Activated CD4-positive, alpha-beta T cell treated with anti-CD3 and anti-CD28 coated beads, Interleukin-2, amount 10 ng/mL, durations not matched to agents 7 days and 5 days (primary cell): ENCODE data around the gene CACNA2D3. TPM values are rescaled to one million over a fixed set of nuclear protein-coding genes. Genes with fewer than 3 reads are reported as not detected.

Source experiments
- CTCF ChIA-PET: fragments of 350-600 bp; sonication (Branson Sonifier 250); formaldehyde crosslinking; loops from one replicate; lab custom pipeline; 2021; ENCODE audit warnings: antibody characterized with exemption; lab: Charles Lee
- POLR2A ChIA-PET: fragments of 350-600 bp; sonication (Branson Sonifier 250); formaldehyde crosslinking; loops from one replicate; lab custom pipeline; 2021; ENCODE audit warnings: antibody characterized with exemption; lab: Charles Lee
- DNase-seq: peaks from one replicate; pipeline ENCODE4 v3.0.0-alpha.2; 2020
- H3K27ac Mint-ChIP-seq: one replicate; pipeline ENCODE4 v1.8.0; 2021; ENCODE audit warnings: mild to moderate bottlenecking, moderate library complexity, mixed read lengths
- H3K27me3 Mint-ChIP-seq: one replicate; pipeline ENCODE4 v1.8.0; 2021; ENCODE audit warnings: mixed read lengths
- H3K36me3 Mint-ChIP-seq: one replicate; pipeline ENCODE4 v1.8.0; 2021; ENCODE audit warnings: low read depth, mixed read lengths
- H3K4me1 Mint-ChIP-seq: one replicate; pipeline ENCODE4 v1.8.0; 2021; ENCODE audit warnings: mixed read lengths
- H3K4me3 Mint-ChIP-seq: one replicate; pipeline ENCODE4 v1.8.0; 2021; ENCODE audit warnings: mild to moderate bottlenecking, moderate library complexity, mixed read lengths
- H3K9me3 Mint-ChIP-seq: one replicate; pipeline ENCODE4 v1.8.0; 2021; ENCODE audit warnings: mixed read lengths
- total RNA-seq, 2 experiments: library from RNA; stranded (reverse); gene quantifications; one replicate each; pipeline ENCODE4 v1.2.3, GENCODE V29; 2021

The CACNA2D3 gene
- total RNA-seq, 2 experiments from 2014 or later = not detected

DNA sequence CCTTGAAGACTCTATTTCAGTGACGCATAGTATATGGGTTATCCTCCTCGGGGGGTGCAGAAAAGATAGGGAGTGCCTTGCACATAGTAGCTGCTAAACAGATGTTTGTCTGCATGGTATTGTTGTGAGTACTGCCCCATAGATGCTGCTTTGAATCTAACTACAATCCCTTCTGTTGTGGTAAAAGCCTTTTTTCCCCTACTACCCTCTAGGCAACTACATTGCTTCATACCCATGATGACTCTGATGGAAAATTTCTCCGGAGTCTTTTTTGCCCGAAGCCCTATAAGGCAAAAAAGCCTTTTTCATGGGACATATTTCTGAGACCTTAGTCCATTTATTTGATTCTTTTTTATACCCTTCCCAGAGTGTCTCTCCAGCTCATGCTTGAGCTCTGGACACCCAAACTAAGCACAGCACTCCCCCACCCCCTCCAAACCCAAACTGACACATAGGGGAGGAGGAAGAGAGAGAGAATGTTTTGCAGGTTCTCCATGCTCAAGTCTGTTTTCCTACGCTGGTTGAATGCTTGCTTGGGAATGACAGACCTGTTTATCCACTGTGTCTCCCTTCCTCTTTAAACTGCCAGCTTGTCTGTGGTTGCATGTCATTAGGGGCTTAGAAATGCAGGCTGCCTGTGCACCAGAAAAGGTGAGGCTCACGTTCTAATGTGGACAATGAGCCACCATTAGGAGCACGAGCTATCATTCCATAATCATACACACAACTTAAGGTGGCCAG is 752.6 kb downstream of the CACNA2D3 start:
- ChIA-PET POLR2A (no interaction called here), CTCF (no interaction called here)
- no peak overlapping the region for H3K4me3 Mint-ChIP-seq
- H3K27me3 Mint-ChIP-seq = no peaks in the 10 kb centered on the region
- H3K27ac Mint-ChIP-seq = no peak overlapping the region
- DNase-seq = no peak
- no peaks in the 10 kb centered on the region for H3K4me1 Mint-ChIP-seq
- H3K36me3 Mint-ChIP-seq = no peaks in the 10 kb centered on the region
- H3K9me3 Mint-ChIP-seq = no peaks in the 10 kb centered on the region

DNA sequence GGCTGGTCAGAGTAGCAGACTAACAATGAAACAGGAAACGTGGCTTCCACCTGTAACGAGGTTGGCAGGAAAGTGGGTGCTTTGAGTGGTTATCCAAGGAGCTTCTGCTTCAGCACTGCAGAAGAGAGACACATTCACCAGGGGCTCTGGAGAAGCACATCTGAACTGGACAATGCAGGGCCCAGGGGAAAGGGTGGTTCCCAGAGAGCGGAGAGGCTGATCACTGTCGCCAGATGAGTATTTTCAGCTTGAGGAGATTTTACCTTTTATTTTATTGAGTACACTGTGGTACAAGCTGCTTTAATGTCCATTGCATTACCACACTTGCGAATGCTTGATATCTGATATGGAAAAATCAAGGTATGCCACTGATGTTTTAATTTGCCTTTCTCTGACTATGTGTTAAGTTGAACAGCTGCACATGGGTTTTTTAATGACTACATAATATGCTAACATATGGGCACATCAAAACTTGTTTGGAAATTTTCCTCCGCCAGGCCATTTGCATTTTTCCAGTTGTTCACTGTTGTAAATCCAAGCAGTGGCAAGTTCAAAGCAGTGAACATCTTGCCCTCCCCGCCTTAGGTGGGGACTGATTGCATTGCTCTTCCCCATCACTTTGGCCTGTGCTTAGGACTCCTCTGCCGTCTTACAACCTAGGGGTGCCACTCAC is 753.4 kb downstream of the CACNA2D3 start:
- DNase-seq = no peak
- Mint-ChIP-seq H3K4me3 (no peak overlapping the region), H3K27me3 (no peaks in the 10 kb centered on the region), H3K4me1 (no peaks in the 10 kb centered on the region), H3K27ac (no peak overlapping the region), H3K36me3 (no peaks in the 10 kb centered on the region), H3K9me3 (no peaks in the 10 kb centered on the region)
- ChIA-PET POLR2A (no interaction called here), CTCF (no interaction called here)

DNA sequence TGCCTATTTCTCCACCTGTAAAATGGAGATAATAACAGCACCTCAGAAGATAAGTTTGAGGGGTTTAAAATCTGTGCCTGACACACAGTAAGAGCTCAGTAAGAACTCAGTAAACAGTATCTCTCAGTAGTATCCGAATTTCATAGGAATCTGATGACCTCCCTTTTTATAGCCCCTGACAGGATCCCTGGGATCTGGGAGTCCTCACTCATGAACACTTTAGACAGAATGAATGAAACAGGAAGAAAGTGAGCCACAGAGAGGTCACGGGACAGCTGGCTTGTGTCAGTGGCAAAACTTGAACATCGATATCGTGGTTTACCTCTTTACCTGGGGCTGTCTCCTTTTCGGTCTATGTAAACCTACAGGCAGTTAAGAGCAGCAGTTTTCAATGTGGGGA is 754.3 kb downstream of the CACNA2D3 start:
- Mint-ChIP-seq H3K9me3 (no peaks in the 10 kb centered on the region), H3K36me3 (no peaks in the 10 kb centered on the region), H3K4me1 (no peaks in the 10 kb centered on the region), H3K27me3 (no peaks in the 10 kb centered on the region), H3K4me3 (no peak overlapping the region), H3K27ac (no peak overlapping the region)
- CTCF ChIA-PET = interaction anchor here (1.3 kb wide), 1 partner anchor 19 kb away, joined by 3 read pairs; no protein-coding TSS in a partner anchor
- POLR2A ChIA-PET = no interaction called here
- DNase-seq = no peak

DNA sequence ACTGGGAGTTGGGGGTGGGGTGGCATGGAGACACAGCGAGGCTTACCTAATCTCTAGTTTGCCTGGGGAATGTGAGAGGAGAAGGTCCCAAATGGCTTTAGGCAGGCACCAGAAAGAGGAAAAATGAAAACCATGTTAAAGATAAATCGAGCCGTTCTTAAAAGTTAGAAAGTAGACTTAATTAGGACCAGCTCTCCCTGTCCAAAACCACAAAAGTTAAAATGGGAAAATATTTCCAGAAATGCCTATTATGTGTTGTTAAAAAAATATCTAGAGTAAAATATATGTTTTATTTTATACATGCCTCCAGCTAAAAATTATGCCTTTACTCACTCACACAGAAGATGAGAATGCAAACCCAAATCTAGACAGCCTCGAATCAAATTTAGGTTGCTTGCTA is 755.4 kb downstream of the CACNA2D3 start:
- no peaks in the 10 kb centered on the region for H3K9me3 Mint-ChIP-seq
- DNase-seq = no peak
- H3K4me3 Mint-ChIP-seq = no peak overlapping the region
- POLR2A ChIA-PET = no interaction called here
- H3K36me3 Mint-ChIP-seq = no peaks in the 10 kb centered on the region
- H3K27me3 Mint-ChIP-seq = no peaks in the 10 kb centered on the region
- H3K4me1 Mint-ChIP-seq = no peaks in the 10 kb centered on the region
- CTCF ChIA-PET = interaction anchor here (1.3 to 1.5 kb wide), 2 partner anchors 20 to 23 kb away, joined by 3 to 5 read pairs; no protein-coding TSS in a partner anchor
- H3K27ac Mint-ChIP-seq = no peak overlapping the region

DNA sequence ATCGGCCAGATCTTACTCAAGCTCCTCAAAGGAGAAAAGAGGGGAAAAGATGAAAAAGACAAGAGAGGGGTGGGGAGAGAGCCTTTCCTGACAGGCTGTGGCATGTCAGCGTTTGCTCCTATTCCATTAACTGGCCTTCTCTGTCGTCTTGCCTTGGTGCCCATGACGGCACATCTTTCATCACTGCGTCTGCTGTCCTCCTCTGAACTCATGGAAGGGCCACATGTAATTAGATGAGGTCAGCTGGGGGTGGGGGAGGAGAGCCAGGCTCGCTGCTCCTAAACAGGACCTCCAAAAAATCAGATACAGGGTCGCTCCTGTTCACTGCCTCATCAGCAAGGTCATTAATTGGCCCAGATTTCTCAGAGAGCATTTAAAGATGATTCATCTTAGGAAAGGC is 755.8 kb downstream of the CACNA2D3 start:
- Mint-ChIP-seq H3K4me3 (no peak overlapping the region), H3K36me3 (no peaks in the 10 kb centered on the region), H3K27ac (no peak overlapping the region), H3K9me3 (no peaks in the 10 kb centered on the region), H3K4me1 (no peaks in the 10 kb centered on the region), H3K27me3 (peaks cover under 1% of the 10 kb centered on the region)
- CTCF ChIA-PET = interaction anchor here (1.5 kb wide), 1 partner anchor 24 kb away, joined by 5 read pairs; no protein-coding TSS in a partner anchor
- POLR2A ChIA-PET = no interaction called here
- no peak for DNase-seq

DNA sequence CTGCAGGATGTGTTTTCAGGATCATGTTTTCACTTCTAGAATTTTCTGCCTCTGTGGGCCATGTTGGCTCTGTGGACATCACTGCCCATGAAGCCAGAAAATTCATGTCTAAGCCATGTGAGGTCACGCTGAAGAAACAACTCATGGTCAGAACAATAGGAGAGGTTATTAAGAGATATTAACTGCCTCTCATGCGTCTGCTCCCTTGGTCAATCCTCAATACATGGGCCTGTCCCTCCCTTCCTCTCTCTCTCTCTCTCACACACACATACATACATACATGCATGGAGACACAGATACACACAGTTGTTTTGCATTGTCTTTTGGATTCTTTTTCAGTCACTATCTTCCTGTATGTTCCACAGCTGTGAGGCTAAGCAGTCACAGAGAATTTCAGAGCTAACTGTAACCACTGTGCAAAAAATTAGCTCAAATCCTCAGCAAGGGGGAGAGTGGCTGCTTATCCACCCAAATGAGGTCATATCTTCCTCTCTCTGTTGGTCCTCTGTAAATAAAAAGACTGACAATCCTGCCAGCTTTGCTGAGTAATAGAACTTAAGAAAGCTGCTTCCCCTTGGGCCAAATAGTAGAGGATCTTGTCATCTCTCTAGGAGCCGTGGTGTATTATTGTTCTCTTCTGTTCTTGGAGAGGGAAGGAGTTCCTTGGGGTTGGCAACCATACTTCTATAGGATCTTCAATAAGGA is 759.9 kb downstream of the CACNA2D3 start:
- H3K27me3 Mint-ChIP-seq = peaks cover 2% of the 10 kb centered on the region
- no peak overlapping the region for H3K27ac Mint-ChIP-seq
- H3K4me1 Mint-ChIP-seq = no peaks in the 10 kb centered on the region

DNA sequence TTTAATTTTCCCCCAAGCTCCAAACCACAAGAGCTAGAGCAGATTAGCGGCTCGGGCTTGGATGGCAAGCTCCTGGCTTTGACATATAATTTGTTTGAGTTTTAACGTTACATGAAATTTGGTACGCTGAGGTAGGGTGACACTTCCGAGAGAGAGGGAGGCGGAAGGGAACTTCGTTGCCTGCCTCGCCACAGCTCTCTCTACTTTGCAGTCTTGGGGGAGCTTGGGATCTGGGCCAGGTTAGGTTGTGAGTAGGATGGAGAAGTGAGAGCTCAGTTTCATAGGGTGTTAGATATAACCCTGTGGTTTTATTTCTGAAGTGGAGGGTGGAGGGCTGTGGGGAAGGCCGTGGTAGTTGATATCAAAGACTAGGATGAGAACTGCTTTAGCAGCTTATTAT is 765.8 kb downstream of the CACNA2D3 start:
- no peak overlapping the region for H3K27ac Mint-ChIP-seq
- H3K4me1 Mint-ChIP-seq = no peaks in the 10 kb centered on the region
- H3K9me3 Mint-ChIP-seq = no peaks in the 10 kb centered on the region
- no peak overlapping the region for H3K4me3 Mint-ChIP-seq
- H3K36me3 Mint-ChIP-seq = no peaks in the 10 kb centered on the region
- POLR2A ChIA-PET = no interaction called here
- peaks cover 1% of the 10 kb centered on the region for H3K27me3 Mint-ChIP-seq
- DNase-seq = no peak
- CTCF ChIA-PET = interaction anchor here (0.6 kb wide), 1 partner anchor 328 kb away, joined by 3 read pairs; no protein-coding TSS in a partner anchor

More for the DNA sequence above, 759.9 kb downstream of the CACNA2D3 start:
- H3K36me3 Mint-ChIP-seq = no peaks in the 10 kb centered on the region
- H3K9me3 Mint-ChIP-seq = no peaks in the 10 kb centered on the region
- CTCF ChIA-PET = no interaction called here
- POLR2A ChIA-PET = no interaction called here
- no peak overlapping the region for H3K4me3 Mint-ChIP-seq
- DNase-seq = no peak

DNA sequence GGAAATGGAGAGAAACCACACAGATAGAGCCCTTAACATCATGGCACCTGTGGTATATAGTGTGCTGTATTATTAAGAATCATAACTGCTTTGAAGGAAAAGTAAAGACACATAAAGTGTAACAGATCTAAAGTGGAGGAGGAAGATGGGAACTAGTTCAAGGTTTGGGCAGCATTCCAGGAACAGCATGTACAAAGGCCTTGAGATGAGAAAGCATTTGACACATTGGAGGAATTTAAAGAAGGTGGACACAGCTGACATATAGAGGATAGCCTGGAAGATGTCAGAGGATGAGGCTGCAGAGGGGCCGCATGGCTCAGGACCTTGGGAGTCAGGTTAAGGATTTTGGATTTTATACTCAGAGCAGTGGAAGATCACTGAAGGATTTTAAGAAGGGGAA is 766.5 kb downstream of the CACNA2D3 start:
- DNase-seq = no peak
- Mint-ChIP-seq H3K36me3 (no peaks in the 10 kb centered on the region), H3K9me3 (no peaks in the 10 kb centered on the region), H3K4me3 (no peak overlapping the region), H3K4me1 (no peaks in the 10 kb centered on the region), H3K27ac (no peak overlapping the region), H3K27me3 (no peaks in the 10 kb centered on the region)
- CTCF ChIA-PET = interaction anchor here (0.6 kb wide), 1 partner anchor 327 kb away, joined by 3 read pairs; no protein-coding TSS in a partner anchor
- POLR2A ChIA-PET = no interaction called here

DNA sequence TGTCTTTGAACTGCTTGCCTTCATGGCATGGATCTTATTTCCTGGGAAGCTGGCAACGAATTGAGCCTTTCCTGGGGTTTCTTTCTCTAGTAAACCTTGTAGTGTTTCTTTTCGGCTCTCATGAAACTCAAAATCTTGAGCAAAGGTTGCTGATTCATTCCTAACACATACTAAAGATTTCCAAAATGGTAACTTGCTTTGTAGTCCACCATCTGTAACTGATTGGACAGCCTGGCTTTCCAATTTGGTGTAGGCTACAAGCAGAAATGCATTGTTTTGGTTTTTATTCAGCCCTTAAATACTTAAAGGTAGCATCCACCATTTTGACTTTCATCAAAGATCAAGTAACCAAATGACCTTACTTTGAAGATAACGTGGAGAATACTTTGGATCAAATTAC is 767.4 kb downstream of the CACNA2D3 start:
- ChIA-PET POLR2A (no interaction called here), CTCF (interaction anchor here (0.7 kb wide), 1 partner anchor 926 kb away, joined by 4 read pairs; no protein-coding TSS in a partner anchor)
- Mint-ChIP-seq H3K27me3 (no peaks in the 10 kb centered on the region), H3K36me3 (no peaks in the 10 kb centered on the region), H3K9me3 (no peaks in the 10 kb centered on the region), H3K27ac (no peak overlapping the region), H3K4me3 (no peak overlapping the region), H3K4me1 (no peaks in the 10 kb centered on the region)
- DNase-seq = no peak

DNA sequence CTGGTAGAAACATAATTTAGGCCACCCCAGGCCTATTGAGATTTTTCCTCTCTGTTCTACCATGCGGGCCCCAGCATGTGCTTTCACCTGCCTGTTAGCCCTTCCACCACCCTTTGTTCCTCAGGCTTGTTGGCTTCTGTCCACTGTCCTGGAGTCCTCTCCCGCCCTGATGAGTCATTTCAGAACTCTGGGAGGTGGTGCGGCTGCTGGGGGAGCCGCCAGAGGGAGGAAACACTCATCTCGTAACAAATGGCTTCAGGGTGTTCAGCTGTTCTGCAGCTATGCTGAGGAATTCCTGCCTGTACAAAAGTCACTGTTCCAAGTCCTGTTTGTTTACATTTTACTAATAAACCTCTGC is 769.2 kb downstream of the CACNA2D3 start:
- ChIA-PET CTCF (no interaction called here), POLR2A (no interaction called here)
- H3K27me3 Mint-ChIP-seq = no peaks in the 10 kb centered on the region
- no peak overlapping the region for H3K27ac Mint-ChIP-seq
- H3K4me1 Mint-ChIP-seq = no peaks in the 10 kb centered on the region
- H3K4me3 Mint-ChIP-seq = no peak overlapping the region
- H3K9me3 Mint-ChIP-seq = no peaks in the 10 kb centered on the region
- DNase-seq = no peak
- H3K36me3 Mint-ChIP-seq = no peaks in the 10 kb centered on the region

DNA sequence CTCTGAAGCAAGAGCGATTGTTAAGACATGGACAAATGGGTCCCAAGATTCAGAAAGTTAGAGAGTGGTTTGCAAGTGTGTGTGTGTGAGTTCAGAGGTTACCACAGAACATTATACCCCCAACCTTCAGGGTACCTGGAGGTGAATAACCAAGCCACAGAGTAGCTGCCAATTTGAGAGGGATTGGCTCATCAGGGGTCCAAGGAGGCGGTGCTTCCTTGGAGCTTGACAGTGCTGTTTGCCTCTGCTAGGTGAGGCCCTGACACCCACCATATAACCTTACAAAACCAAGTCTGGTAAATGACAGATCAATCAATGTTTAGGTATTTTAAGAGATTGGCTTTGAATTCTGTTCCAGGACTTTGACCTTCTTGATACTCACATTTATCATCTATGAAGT is 769.8 kb downstream of the CACNA2D3 start:
- Mint-ChIP-seq H3K4me3 (no peak overlapping the region), H3K9me3 (no peaks in the 10 kb centered on the region), H3K27me3 (no peaks in the 10 kb centered on the region), H3K36me3 (no peaks in the 10 kb centered on the region), H3K4me1 (no peaks in the 10 kb centered on the region), H3K27ac (no peak overlapping the region)
- CTCF ChIA-PET = no interaction called here
- POLR2A ChIA-PET = no interaction called here
- no peak for DNase-seq

DNA sequence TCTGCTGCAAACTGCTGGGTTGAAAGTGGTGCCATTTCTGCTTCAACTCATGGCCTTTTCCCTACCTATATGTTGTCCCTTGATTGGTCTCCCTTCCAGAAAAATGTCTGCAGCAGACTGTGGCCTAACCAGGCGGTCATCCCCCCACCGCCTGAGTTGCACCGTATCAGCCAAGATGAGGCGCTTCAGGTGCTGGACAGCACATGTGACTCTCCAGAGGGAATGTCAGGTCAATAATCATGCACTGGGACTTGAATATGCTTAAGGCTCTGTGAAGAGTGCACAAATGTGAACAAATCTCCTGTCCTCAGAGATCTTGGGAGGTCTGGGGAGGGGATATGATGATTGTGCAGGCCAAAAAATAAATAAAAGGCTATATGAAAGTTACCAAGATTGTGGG is 773.3 kb downstream of the CACNA2D3 start:
- H3K9me3 Mint-ChIP-seq = no peaks in the 10 kb centered on the region
- no peak overlapping the region for H3K27ac Mint-ChIP-seq
- H3K27me3 Mint-ChIP-seq = no peaks in the 10 kb centered on the region
- POLR2A ChIA-PET = no interaction called here
- CTCF ChIA-PET = no interaction called here
- H3K4me3 Mint-ChIP-seq = no peak overlapping the region
- DNase-seq = no peak
- no peaks in the 10 kb centered on the region for H3K4me1 Mint-ChIP-seq
- no peaks in the 10 kb centered on the region for H3K36me3 Mint-ChIP-seq
